Forelimb muscle (tissue), 1 donor: Measurements from ENCODE around the gene DROSHA. TPM values are rescaled to one million over a fixed set of nuclear protein-coding genes. Genes with fewer than 3 reads are reported as not detected.
"Not testable (repeated sequence)": the region's sequence is repeated elsewhere in the genome, so short reads cannot be mapped to it uniquely, and the experiment has no call there.

Experiments
- DNase-seq: peaks from one replicate; pipeline ENCODE4 v3.0.0-alpha.2; 2013; ENCODE audit warnings: low read depth
- polyA plus RNA-seq: library from polyadenylated mRNA; unstranded; fragments of 120-200 nt; gene quantifications from one replicate; pipeline ENCODE4 v1.2.1, GENCODE V29; 2013; ENCODE audit not compliant: insufficient read length

Gene DROSHA
- polyA plus RNA-seq, 1 donor = 42.2 TPM

DNA sequence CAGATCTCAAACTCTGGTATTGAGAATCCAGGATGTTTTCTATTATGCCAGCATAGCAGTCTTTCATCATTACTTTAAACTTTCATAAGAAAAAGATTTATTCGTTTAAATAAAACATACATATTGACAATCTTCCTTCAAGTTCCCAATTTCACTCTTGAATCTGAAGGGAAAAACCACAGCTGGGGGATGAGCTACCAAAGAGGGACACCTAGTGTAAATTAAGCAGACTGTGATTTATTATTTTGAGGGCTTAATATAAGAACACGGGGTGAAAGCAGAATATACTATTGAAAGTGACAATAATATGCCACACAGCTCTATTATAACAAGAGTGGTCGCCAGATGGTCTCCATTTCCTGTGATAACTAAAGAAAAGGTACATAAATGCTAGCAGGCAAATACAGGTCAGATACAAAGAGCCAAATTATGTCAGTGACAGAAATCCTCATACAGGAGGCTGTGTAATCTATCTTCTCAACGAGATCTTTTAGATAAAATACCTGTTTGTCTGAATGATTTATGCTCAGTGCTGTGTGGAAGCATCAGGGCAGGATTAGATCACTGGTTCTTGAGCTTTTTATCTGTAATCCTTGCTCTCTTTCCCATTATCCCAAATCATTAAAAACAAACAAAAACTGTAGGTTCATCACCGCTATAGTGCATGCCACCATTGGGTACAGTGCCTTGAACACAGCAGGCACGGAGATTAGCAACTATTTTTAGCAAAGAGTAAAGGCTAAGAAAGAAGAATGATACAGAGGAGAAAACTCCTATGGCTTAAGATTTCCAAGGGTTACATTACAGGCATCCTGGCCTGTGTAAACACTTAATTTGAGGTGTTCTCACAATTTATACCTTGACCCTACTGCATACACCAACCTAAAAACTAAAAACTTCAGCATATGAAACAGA, 116.6 kb downstream of the DROSHA start:
- DNase-seq = no peak

GRCh38 chr5:31413030-31413812, 118.7 kb downstream of the DROSHA start:
- DNase-seq = no peak

- DNase-seq = no peak
Observed at GRCh38 chr5:31412324-31412723, 119.6 kb downstream of the DROSHA start.

DNA sequence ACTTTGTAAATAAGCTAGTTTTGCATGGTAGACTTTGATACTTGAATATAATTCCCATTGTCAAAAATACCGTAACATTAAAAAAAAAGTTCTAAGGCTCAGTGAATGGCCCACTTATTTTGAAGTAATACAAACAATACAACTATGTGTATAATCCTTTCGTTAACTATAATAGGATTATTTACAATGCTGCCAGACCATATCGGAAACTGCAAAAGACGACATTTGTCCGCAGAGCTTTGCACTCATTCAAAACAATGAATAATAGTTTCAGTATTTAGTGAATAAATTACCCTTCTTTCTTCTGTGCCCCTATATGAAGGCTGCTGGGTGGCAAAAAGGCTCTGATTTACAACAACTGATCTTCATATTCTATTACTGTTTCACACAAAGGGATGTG, 121.8 kb downstream of the DROSHA start:
- DNase-seq = no peak

GRCh38 chr5:31408814-31409213, 123.1 kb downstream of the DROSHA start:
- DNase-seq = no peak

GRCh38 chr5:31407921-31408693, 123.8 kb downstream of the DROSHA start:
- DNase-seq = no peak

DNA sequence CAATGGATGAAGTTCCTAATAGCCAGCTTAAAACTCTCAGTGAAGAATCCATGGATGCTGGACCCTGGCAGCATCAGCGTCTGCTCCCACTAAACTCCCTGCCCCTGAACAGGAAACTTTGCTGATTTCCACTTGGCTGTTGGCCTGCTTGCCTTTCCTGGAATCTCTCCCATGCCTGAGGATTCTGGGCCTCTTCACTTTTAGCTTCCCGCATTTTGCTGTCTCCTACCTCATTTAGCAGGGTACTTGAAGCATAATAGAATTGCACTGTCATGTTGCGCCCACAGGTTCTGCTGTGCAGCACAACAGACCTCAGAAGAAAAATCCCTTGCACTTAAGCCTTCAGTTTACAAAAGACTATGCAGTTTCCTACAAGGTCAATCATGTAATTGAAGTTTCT, 127.6 kb downstream of the DROSHA start:
- DNase-seq = no peak

DNA sequence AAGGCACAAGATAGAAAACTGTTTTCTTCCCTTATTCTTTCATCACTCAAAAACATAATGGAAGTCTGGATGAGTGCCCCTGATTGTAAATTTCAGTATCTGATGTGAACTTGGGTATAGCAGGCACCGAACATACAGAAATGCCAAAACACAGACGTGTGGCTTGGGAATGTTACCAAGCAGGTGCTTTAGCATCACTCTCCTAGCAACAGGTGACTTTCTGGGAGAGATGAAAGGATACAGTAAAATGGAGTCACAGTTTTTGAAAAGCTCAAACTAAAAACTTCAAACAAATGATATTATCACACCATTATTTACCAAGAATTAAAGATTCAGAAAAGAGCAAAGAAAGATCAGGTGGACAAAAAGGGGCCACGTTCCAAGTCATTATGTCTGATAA, 130.2 kb downstream of the DROSHA start:
- no peak for DNase-seq

DNA sequence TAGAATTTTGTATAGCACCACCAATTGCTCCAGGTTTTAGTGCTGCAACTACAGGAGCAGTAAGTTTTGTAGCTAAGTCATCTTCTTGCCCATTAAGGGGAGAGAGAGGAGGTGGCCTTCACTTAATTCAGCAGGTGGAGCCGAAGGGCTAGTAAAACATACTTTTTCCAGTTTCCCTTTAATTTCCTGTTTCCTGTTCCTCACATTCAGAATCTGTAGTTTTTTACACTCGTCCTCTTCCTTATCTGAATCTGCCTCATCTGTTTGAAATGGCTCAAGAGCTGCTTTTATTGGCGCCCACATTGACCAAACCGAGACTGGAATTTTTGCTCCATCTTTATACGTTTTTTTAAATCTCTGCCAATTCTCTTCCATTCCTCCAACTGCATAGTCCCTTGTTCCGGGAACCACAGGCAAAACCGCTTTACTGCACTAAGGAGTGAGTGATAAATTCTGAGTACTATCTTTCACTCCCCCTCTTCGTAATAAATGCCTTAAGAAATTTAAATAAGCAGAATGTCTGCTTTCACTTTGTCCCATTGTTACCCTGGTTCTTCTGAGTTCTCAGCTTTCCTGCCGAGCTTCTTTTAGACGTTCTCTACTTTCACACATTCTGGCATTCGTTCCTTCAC, 133.9 kb downstream of the DROSHA start:
- no peak for DNase-seq

DNA sequence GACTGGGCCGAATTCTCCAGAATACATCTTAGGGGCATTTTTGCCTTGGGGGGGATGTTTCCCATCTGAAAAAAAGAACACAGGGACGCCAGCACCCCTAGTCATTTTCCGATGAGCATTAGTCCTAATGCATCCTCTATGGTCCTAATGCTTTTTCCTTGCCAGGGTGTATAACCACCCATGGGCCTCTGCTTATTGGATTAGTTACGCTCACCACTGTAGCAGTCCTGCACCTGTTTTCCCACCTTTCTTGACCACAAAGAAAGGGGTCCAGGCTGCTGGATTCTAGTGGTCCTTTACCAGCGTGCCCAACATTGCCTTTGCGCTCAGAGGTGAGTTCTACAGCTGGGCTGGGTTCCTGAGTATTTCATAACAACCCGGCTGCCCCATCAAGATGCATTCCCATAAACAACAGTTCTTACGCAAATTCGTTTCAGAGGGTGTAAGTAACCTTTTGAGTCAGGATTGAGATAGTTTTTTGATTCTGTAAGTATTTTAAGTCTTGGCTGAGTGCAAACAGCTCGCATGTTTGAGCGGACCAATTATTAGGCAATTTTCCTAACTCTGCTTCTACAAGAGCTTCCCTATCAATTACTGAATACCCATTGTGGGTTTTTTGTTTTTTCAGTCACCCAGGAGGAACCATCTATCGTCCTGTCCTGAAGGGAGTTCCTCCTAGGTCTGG, 135.1 kb downstream of the DROSHA start:
- no peak for DNase-seq

GRCh38 chr5:31395450-31396045, 136.3 kb downstream of the DROSHA start:
- DNase-seq = not testable (repeated sequence)

DNA sequence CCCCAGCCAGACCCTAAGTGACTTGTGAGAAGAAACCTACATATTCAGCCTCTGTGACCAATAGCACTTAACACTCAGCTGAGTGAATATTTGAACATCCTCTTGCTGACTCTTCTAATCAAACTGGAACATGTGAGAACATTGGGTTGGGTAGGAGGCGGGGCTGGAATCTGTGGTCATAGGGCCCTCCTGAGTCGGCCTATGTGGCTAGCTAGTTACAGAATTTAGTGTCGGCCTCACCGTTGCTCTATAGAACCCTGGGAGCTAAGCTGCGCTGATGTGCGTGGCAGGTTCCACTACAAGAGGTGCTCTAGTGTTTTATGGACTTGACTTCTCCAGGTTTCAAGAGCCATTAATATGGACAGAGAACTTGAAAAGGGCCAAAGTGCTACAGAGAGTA, 138.8 kb downstream of the DROSHA start:
- no peak for DNase-seq

- no peak for DNase-seq
Observed at GRCh38 chr5:31392061-31392460, 139.8 kb downstream of the DROSHA start.

DNA sequence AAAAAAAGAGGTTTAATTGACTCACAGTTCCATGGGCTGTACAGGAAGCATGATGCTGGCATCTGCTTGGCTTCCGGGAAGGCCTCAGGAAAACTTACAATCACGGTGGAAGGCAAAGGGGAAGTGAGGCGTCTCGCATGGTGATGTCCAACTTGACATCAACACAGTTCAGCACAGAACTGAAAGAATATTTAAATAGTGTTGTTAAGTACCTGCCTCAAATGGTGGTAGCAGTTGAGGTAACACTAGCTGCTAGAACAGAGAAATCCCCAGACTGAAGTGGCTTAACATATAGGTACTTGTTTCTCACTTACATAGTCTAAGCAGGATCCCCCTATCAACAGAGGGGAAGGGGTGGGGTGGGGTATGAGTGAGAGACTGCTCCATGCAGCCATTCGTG, 141.6 kb downstream of the DROSHA start:
- DNase-seq = no peak

- no peak for DNase-seq
Observed at GRCh38 chr5:31385774-31386537, 145.9 kb downstream of the DROSHA start.

GRCh38 chr5:31383734-31384133, 148.2 kb downstream of the DROSHA start:
- no peak for DNase-seq

DNA sequence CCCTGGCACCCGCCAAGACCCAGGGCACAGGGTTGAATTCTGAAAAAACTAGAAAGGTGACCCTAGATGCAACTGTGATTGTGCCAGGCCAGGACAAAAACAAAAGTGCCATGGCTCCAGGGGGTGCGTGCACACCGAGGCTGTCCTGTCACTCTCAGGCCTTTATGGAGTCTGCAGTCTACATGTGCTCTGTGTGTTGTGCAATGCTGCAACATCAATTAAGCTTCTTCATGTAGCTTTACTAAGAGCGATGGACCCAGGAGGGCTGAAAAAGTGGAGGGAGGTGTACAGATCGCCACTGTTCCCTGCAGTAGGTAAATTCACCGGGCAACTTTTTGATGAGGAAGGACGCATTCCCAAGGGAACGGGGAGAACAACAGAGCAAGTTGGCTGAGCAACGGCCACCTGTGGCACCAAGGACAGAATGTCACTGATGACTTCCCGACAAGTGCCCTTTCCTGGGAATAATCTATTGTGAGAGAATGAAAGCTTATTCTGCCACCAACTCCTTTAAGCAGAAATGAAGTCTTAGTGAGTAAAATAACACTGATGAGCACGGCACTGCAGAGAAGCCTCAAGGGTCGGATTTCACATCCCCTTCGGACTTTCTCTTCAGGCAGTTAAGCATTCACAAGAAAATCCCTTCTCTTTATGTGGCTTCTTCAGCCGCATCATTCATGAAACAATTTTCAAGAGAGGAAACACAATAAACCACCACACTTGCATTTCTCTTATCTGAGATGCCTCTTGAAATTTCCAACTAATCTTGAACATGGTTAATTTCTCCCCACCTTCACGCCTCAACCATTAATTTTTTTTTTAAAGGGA, 149.6 kb downstream of the DROSHA start:
- no peak for DNase-seq

DNA sequence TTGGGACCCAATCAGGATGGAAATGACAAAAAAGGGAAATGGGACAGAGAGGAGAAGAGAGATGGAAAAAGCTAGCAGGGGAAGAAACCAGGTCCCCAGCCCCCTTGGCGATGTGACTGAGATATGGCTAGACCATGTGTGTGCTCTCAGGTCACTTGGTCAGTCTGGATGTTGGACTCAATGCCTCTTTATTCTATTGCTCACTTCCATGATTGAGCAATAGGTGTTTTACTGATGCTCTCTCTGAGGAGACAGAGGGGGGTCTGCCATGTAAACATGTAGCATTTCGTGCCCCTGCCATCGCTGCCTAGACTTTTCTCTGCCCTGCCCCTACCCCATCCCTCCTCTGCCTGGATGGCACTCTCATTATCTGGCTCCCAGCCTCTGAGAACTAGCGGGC, 150.6 kb downstream of the DROSHA start:
- no peak for DNase-seq

DNA sequence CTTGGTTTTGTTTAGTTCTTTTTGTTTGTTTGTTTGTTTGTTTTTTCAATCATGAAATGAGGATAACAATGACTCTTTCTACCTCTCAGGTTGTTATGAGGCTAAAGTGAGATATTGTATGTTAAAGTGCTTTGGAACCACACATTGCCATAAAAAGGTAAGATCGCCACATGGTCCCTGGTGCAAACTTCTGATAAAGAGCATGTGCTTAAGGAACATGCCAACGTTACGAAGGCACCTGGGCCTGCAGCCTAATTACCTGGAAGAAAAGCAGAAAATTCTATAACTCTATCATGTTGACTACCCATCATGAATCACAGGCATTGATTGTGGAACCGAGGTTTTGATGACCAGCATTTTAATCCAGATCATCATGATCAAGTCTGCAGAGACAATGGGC, 151.8 kb downstream of the DROSHA start:
- no peak for DNase-seq
